Small intestine (tissue), 7 donors: ENCODE measurements around the gene NCOA5. TPM values are rescaled to one million over a fixed set of nuclear protein-coding genes. Genes with fewer than 3 reads are reported as not detected.

Experiments used
- DNase-seq, 2 donors: peaks; one replicate each; pipeline versions ENCODE4 v3.0.0 to v3.0.0-alpha.2; 2013
- FAIRE-seq: peaks from 2 replicates; lab custom pipeline; 2012; peaks lifted over from hg19 to GRCh38; lab: Jason Lieb, UNC
- H3K27ac ChIP-seq, 3 donors: one replicate each; pipeline ENCODE4 v1.5.1; 2013; ENCODE audit warnings: low read length in 2 of 3, mild to moderate bottlenecking in 2 of 3, control low read depth in 1 of 3, inconsistent platforms in 1 of 3, low read depth in 1 of 3, moderate library complexity in 1 of 3
- H3K27me3 ChIP-seq, 3 donors: one replicate each; pipeline ENCODE4 v1.6.1; 2013; ENCODE audit warnings: low read length in 3 of 3, inconsistent platforms in 1 of 3; ENCODE audit not compliant: control insufficient read depth in 3 of 3, insufficient read depth in 3 of 3
- H3K36me3 ChIP-seq, 3 donors: one replicate each; pipeline ENCODE4 v1.6.1; 2013; ENCODE audit warnings: low read length in 3 of 3, inconsistent platforms in 1 of 3, low read depth in 1 of 3, mild to moderate bottlenecking in 1 of 3, moderate library complexity in 1 of 3; ENCODE audit not compliant: control insufficient read depth in 3 of 3, insufficient read depth in 2 of 3
- H3K4me1 ChIP-seq, 3 donors: one replicate each; pipeline ENCODE4 v1.6.1; 2013; ENCODE audit warnings: low read length in 2 of 3, inconsistent platforms in 1 of 3, low read depth in 1 of 3, mild to moderate bottlenecking in 1 of 3, moderate library complexity in 1 of 3; ENCODE audit not compliant: control insufficient read depth in 3 of 3, insufficient read depth in 2 of 3
- H3K4me3 ChIP-seq, 3 donors: one replicate each; pipeline ENCODE4 v1.5.1; 2013; ENCODE audit warnings: low read length in 3 of 3, control low read depth in 1 of 3, inconsistent platforms in 1 of 3, low read depth in 1 of 3, mild to moderate bottlenecking in 1 of 3, moderate library complexity in 1 of 3
- H3K9me3 ChIP-seq, 2 donors: one replicate each; pipeline ENCODE4 v1.6.1; 2013; ENCODE audit warnings: low read depth in 1 of 2, low read length in 1 of 2; ENCODE audit not compliant: control insufficient read depth in 2 of 2, insufficient read depth in 1 of 2
- WGBS, 3 donors: extraction: QIAGEN DNeasy Blood & Tissue Kit; methylation state at CpG; one replicate each; pipeline ENCODE4 v1.1.7; 2013; 5-methylcytosine and 5-hydroxymethylcytosine counted together
- polyA plus RNA-seq, 4 donors: library from polyadenylated mRNA; stranded (reverse) in 3 of 4; unstranded in 1 of 4; fragments of 200-250 nt in 3 of 4; fragments of 120-200 nt in 1 of 4; gene quantifications; one replicate each; pipeline versions ENCODE4 v1.2.1 to v1.2.3, GENCODE V29; 2013
- donor health status: healthy with polysubstance abuse.
- donor health status: control.
- donor health status: control.
- donor health status: Bipolar disorder and iron deficiency.
- donor health status: healthy.

Gene NCOA5
- polyA plus RNA-seq, 4 donors, result 13.2 to 36.8 (median 14.7) TPM

GRCh38 chr20:46118481-46119020 lies 28.8 kb upstream of the NCOA5 start:
- Histone ChIP-seq H3K36me3 (no peaks in the 10 kb centered on the region), H3K9me3 (no peaks in the 10 kb centered on the region), H3K27me3 (peaks cover 0 to 22% (median 0%) of the 10 kb centered on the region in 3 donors), H3K27ac (peak overlapping the region in 1 of 3 donors; percentile 70), H3K4me1 (no peaks in the 10 kb centered on the region), H3K4me3 (peak overlapping the region in 2 of 3 donors; percentile 40 to 49)
- 9 to 27% (median 17%) methylated on average over 12 to 15 of the region's 15 CpGs for WGBS, 3 donors
- no peak for FAIRE-seq
- DNase-seq, result peak in 1 of 2 donors; percentile 15

- no peaks in the 10 kb centered on the region for H3K36me3 ChIP-seq
- no peaks in the 10 kb centered on the region for H3K4me1 ChIP-seq
- peak within 1 kb of the TSS; percentile 15 to 49 (median 40) for H3K4me3 ChIP-seq
- DNase-seq, result peak; percentile 42 to 71
- FAIRE-seq, result no peak
- H3K27ac ChIP-seq, result peak within 1 kb of the TSS in 1 of 3 donors; percentile 82
- peaks cover 0 to 27% (median 0%) of the 10 kb centered on the region in 3 donors for H3K27me3 ChIP-seq
- WGBS, 3 donors, result 7 to 12% (median 9%) methylated on average over 39 to 40 of the region's 40 CpGs
- no peaks in the 10 kb centered on the region for H3K9me3 ChIP-seq
Observed at GRCh38 chr20:46117704-46118467, 28.1 kb upstream of the NCOA5 start, which contains the start of gene CD40. CD40 (plus strand) TSS chr20:46118314; CDS start chr20:46118344, 30 bp downstream.

- FAIRE-seq (no peak), DNase-seq (no peak)
- Histone ChIP-seq H3K4me1 (no peaks in the 10 kb centered on the region), H3K27ac (no peak overlapping the region), H3K36me3 (no peaks in the 10 kb centered on the region), H3K9me3 (no peaks in the 10 kb centered on the region), H3K27me3 (peaks cover 0 to 26% (median 0%) of the 10 kb centered on the region in 3 donors), H3K4me3 (no peak overlapping the region)
- 60 to 80% (median 71%) methylated on average over 2 of the region's 2 CpGs for WGBS, 3 donors
Observed at GRCh38 chr20:46114449-46114848, 24.7 kb upstream of the NCOA5 start.

DNA sequence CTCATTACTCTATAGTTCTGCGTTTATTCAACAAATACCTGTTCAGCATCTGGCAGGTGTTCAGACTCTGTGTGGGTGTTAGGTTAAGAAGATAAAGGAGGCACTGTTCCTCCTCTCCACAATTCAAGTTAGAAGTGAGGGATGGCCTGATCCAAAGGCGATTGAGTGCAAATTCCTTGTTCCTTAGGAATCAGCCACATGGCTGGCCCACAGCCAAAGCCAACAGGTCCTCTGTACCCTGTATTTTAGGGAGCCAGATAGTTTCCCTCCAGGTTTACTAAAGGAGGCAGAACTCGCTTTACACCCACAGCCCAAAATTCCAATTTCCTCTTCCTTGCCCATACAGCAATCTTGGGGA lies 23.3 kb upstream of the NCOA5 start:
- DNase-seq (no peak), FAIRE-seq (no peak)
- H3K27me3 ChIP-seq, result peaks cover 0 to 24% (median 0%) of the 10 kb centered on the region in 3 donors
- no peak overlapping the region for H3K4me3 ChIP-seq
- no peaks in the 10 kb centered on the region for H3K9me3 ChIP-seq
- 29 to 59% (median 44%) methylated on average over 3 of the region's 3 CpGs for whole genome bisulfite sequencing, 3 donors
- no peaks in the 10 kb centered on the region for H3K4me1 ChIP-seq
- H3K27ac ChIP-seq, result no peak overlapping the region
- no peaks in the 10 kb centered on the region for H3K36me3 ChIP-seq

DNA sequence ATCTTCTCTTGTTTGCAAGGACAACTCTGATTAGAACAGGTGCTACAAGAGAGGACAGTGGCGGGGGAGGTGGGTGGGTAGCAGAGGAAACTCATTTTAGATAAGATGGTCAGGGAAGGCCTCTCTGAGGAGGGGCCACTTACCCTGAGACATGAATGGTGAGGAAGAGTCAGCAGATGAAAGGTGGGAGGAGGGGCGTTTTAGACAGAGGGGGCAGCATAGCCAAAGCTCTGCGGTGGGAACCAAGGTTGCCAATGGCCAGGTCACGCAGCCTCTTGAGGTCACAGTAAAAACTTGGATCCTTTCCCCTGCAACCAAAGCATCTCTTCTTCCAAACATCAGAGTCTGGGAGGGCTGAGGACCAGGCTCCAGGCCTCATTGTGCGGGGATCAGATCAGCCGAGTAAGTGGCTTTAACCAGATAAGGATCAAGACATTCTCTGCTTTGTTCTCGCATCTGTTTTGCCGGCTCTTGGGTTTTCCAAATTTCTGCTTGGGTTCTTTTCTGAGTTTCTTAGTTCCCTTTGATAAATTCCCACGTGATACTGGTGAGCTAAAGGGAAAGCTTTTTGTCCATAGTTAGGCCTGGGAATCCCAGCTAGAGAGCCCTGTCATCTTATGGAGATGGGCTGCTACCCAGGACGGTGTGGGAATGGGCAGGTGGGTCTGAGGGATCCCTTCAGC lies 22.8 kb upstream of the NCOA5 start:
- DNase-seq, result no peak
- FAIRE-seq, result no peak

GRCh38 chr20:46111836-46112212 lies 22.1 kb upstream of the NCOA5 start:
- Histone ChIP-seq H3K9me3 (no peaks in the 10 kb centered on the region), H3K4me1 (no peaks in the 10 kb centered on the region), H3K27me3 (peaks cover 0 to 13% (median 0%) of the 10 kb centered on the region in 3 donors), H3K36me3 (no peaks in the 10 kb centered on the region), H3K27ac (no peak overlapping the region), H3K4me3 (no peak overlapping the region)
- DNase-seq (no peak), FAIRE-seq (no peak)

More for the DNA sequence above, 22.8 kb upstream of the NCOA5 start:
- Histone ChIP-seq H3K4me1 (no peaks in the 10 kb centered on the region), H3K27ac (no peak overlapping the region), H3K9me3 (no peaks in the 10 kb centered on the region), H3K36me3 (no peaks in the 10 kb centered on the region), H3K4me3 (no peak overlapping the region), H3K27me3 (peaks cover 0 to 19% (median 0%) of the 10 kb centered on the region in 3 donors)
- WGBS, 3 donors, result 65 to 66% (median 65%) methylated on average over 10 of the region's 10 CpGs

- Histone ChIP-seq H3K27ac (no peak overlapping the region), H3K9me3 (no peaks in the 10 kb centered on the region), H3K36me3 (no peaks in the 10 kb centered on the region), H3K4me1 (no peaks in the 10 kb centered on the region), H3K4me3 (no peak overlapping the region), H3K27me3 (peaks cover 0 to 13% (median 0%) of the 10 kb centered on the region in 3 donors)
- no peak for FAIRE-seq
- peak in 1 of 2 donors; percentile 17 for DNase-seq
- WGBS, 3 donors, result 37 to 42% (median 37%) methylated on average over 5 of the region's 5 CpGs
Observed at GRCh38 chr20:46111028-46111835, 21.5 kb upstream of the NCOA5 start.

DNA sequence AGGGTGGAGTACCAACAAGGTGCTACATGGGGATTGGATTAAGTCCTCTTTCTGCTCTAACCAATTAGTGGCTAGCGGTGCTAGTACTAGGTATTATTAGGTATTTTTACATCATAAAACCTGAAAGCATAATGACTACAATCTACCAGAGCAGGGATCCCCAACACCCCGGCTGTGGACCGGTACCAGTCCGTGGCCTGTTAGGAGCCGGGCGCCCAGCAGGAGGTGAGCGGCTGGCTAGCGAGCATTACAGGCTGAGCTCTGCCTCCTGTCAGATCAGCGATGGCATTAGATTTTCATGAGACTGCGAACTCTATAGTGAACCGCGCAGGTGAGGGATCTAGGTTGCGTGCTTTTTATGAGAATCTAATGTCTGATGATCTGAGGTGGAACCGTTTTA lies 19.2 kb upstream of the NCOA5 start:
- Histone ChIP-seq H3K27ac (peak overlapping the region in 1 of 3 donors; percentile 29), H3K36me3 (no peaks in the 10 kb centered on the region), H3K27me3 (peaks cover 0 to 13% (median 0%) of the 10 kb centered on the region in 3 donors), H3K4me1 (no peaks in the 10 kb centered on the region), H3K4me3 (no peak overlapping the region), H3K9me3 (no peaks in the 10 kb centered on the region)
- FAIRE-seq, result no peak
- 86 to 91% (median 87%) methylated on average over 14 of the region's 14 CpGs for WGBS, 3 donors
- no peak for DNase-seq
